CD14-positive monocyte (primary cell): ENCODE data around the gene MVP. TPM values are rescaled to one million over a fixed set of nuclear protein-coding genes. Genes with fewer than 3 reads are reported as not detected.

Experiments
- DNase-seq, 3 donors: peaks; one replicate each; pipeline ENCODE4 v3.0.0-alpha.2; 2011 to 2022
- H2AFZ ChIP-seq: 2 replicates; pipeline ENCODE4 v1.6.0; 2012; ENCODE audit warnings: mild to moderate bottlenecking, low read depth, low read length, inconsistent platforms; ENCODE audit not compliant: insufficient read depth, poor library complexity, severe bottlenecking
- H3K27ac ChIP-seq, 2 donors: 1 replicate in 1 of 2; 2 replicates in 1 of 2; pipeline ENCODE4 v1.5.1; 2012 to 2013; ENCODE audit warnings: low read length in 2 of 2, control low read depth in 1 of 2, inconsistent platforms in 1 of 2, low read depth in 1 of 2, mild to moderate bottlenecking in 1 of 2
- H3K27me3 ChIP-seq, 2 donors: one replicate each; pipeline versions ENCODE4 v1.6.0 to v1.6.1; 2011 to 2013; ENCODE audit warnings: low read length in 2 of 2; ENCODE audit not compliant: control insufficient read depth in 2 of 2, insufficient read depth in 2 of 2
- H3K36me3 ChIP-seq, 2 donors: replicated peaks in 1 of 2; 1 replicate in 1 of 2; 2 replicates in 1 of 2; pipeline versions ENCODE4 v1.5.1 to v1.6.1; 2012 to 2013; ENCODE audit warnings: low read length in 2 of 2, control low read depth in 1 of 2, inconsistent platforms in 1 of 2, mild to moderate bottlenecking in 1 of 2; ENCODE audit not compliant: insufficient read depth in 2 of 2, control insufficient read depth in 1 of 2
- H3K4me1 ChIP-seq, 2 donors: 1 replicate in 1 of 2; 2 replicates in 1 of 2; pipeline versions ENCODE4 v1.5.1 to v1.6.1; 2012 to 2013; ENCODE audit warnings: low read length in 2 of 2, control low read depth in 1 of 2, inconsistent platforms in 1 of 2, mild to moderate bottlenecking in 1 of 2, moderate library complexity in 1 of 2; ENCODE audit not compliant: insufficient read depth in 2 of 2, control insufficient read depth in 1 of 2
- H3K4me2 ChIP-seq: replicated peaks from 2 replicates; pipeline ENCODE3; 2012; ENCODE audit warnings: low read length, moderate library complexity, mild to moderate bottlenecking; ENCODE audit not compliant: poor library complexity, severe bottlenecking; ENCODE audit errors: extremely low read depth
- H3K4me3 ChIP-seq, 3 experiments: fragments of 200-600 bp in 1 of 3; sonication (generic) in 1 of 3; replicated peaks in 1 of 3; 1 replicate in 2 of 3; 2 replicates in 1 of 3; pipeline ENCODE4 v1.5.1; 2011 to 2013; ENCODE audit warnings: low read length in 3 of 3, mild to moderate bottlenecking in 3 of 3, control low read depth in 2 of 3, low read depth in 2 of 3, inconsistent platforms in 1 of 3, moderate library complexity in 1 of 3
- H3K79me2 ChIP-seq: 2 replicates; pipeline ENCODE4 v1.6.0; 2012; ENCODE audit warnings: mild to moderate bottlenecking, control low read depth, inconsistent platforms, low read length, moderate library complexity; ENCODE audit not compliant: insufficient read depth
- H3K9ac ChIP-seq: 2 replicates; pipeline ENCODE4 v1.6.0; 2017; ENCODE audit warnings: low read length, mild to moderate bottlenecking; ENCODE audit not compliant: insufficient read depth, poor library complexity, severe bottlenecking
- H3K9me3 ChIP-seq, 2 donors: replicated peaks in 1 of 2; 1 replicate in 1 of 2; 2 replicates in 1 of 2; pipeline versions ENCODE4 v1.5.1 to v1.6.1; 2012 to 2013; ENCODE audit warnings: low read length in 2 of 2, control low read depth in 1 of 2; ENCODE audit not compliant: control insufficient read depth in 1 of 2, insufficient read depth in 1 of 2
- H4K20me1 ChIP-seq: 2 replicates; pipeline ENCODE4 v1.6.0; 2012; ENCODE audit warnings: mild to moderate bottlenecking, low read length, control low read depth, moderate library complexity; ENCODE audit not compliant: insufficient read depth
- H3K27ac Mint-ChIP-seq, 7 donors: one replicate each; pipeline ENCODE4 v1.8.0; 2020; ENCODE audit warnings: mild to moderate bottlenecking in 7 of 7, mixed read lengths in 7 of 7, moderate library complexity in 6 of 7, inconsistent platforms in 2 of 7
- H3K27me3 Mint-ChIP-seq, 3 donors: one replicate each; pipeline ENCODE4 v1.8.0; 2021 to 2022; ENCODE audit warnings: low read depth in 3 of 3, mild to moderate bottlenecking in 3 of 3, mixed read lengths in 3 of 3, moderate library complexity in 3 of 3, inconsistent platforms in 1 of 3
- H3K36me3 Mint-ChIP-seq, 2 donors: one replicate each; pipeline ENCODE4 v1.8.0; 2020; ENCODE audit warnings: mixed read lengths in 2 of 2, inconsistent platforms in 1 of 2, mild to moderate bottlenecking in 1 of 2
- H3K4me1 Mint-ChIP-seq: one replicate; pipeline ENCODE4 v1.8.0; 2020; ENCODE audit warnings: mild to moderate bottlenecking, mixed read lengths
- H3K4me3 Mint-ChIP-seq, 2 donors: one replicate each; pipeline ENCODE4 v1.8.0; 2020; ENCODE audit warnings: mild to moderate bottlenecking in 2 of 2, mixed read lengths in 2 of 2, moderate library complexity in 1 of 2
- H3K9me3 Mint-ChIP-seq, 7 donors: one replicate each; pipeline ENCODE4 v1.8.0; 2020 to 2022; ENCODE audit warnings: mixed read lengths in 7 of 7, mild to moderate bottlenecking in 6 of 7, moderate library complexity in 6 of 7, inconsistent platforms in 2 of 7
- CTCF ChIP-seq: fragments of 200-600 bp; IDR thresholded peaks from one replicate; pipeline ENCODE4 v1.8.0; 2022; ENCODE audit warnings: antibody characterized with exemption, mild to moderate bottlenecking
- WGBS: methylation state at CpG from one replicate; pipeline ENCODE4 v1.1.5; 2013; ENCODE audit warnings: missing lambda C conversion rate; ENCODE audit not compliant: insufficient coverage; 5-methylcytosine and 5-hydroxymethylcytosine counted together
- intact Hi-C, 2 donors: fragments of 100-400 bp; cut with micrococcal nuclease; formaldehyde crosslinking; loops; one replicate each; pipeline versions ENCODE4 v1.15.0 to v1.15.1; 2023
- polyA plus RNA-seq, 3 donors: library from polyadenylated mRNA; depleted of rRNA in 1 of 3; unstranded in 2 of 3; stranded (reverse) in 1 of 3; fragments of 300-500 nt in 2 of 3; fragments of >200 nt in 1 of 3; fragmentation: Illumina TruSeq in 2 of 3; gene quantifications; 1 replicate in 2 of 3; 2 replicates in 1 of 3; pipeline ENCODE4 v1.2.3, GENCODE V29; 2012 to 2021

Gene MVP
- polyA plus RNA-seq, 3 donors: 146 to 274 (median 185) TPM

- Mint-ChIP-seq H3K27ac (peak overlapping the region in 2 of 7 donors; percentile 14 to 25), H3K36me3 (peaks cover 33 to 40% of the 10 kb centered on the region in 2 donors)
- no peak for TF ChIP-seq CTCF
These were observed 38.0 kb downstream of the MVP start for GRCh38 chr16:29858149-29858849.

GRCh38 chr16:29858974-29859373 lies 38.7 kb downstream of the MVP start:
- peaks cover 13 to 24% of the 10 kb centered on the region in 2 donors for H3K4me1 ChIP-seq
- no peak overlapping the region for H3K27ac ChIP-seq
- Mint-ChIP-seq H3K4me3 (no peak overlapping the region), H3K36me3 (peaks cover 33 to 40% of the 10 kb centered on the region in 2 donors), H3K27ac (peak overlapping the region in 1 of 7 donors; percentile 66), H3K4me1 (peaks cover 23% of the 10 kb centered on the region), H3K27me3 (peaks cover 0 to 3% (median 2%) of the 10 kb centered on the region in 3 donors), H3K9me3 (peaks cover 0 to 2% (median 0%) of the 10 kb centered on the region in 7 donors)
- peaks cover 23% of the 10 kb centered on the region for H4K20me1 ChIP-seq
- no peak overlapping the region for H3K4me2 ChIP-seq
- H3K4me3 ChIP-seq: no peak overlapping the region
- WGBS: 95% methylated on average over 17 of the region's 19 CpGs
- no peaks in the 10 kb centered on the region for H3K27me3 ChIP-seq
- no peak overlapping the region for H3K9ac ChIP-seq
- no peak overlapping the region for H2AFZ ChIP-seq
- no peak for DNase-seq
- H3K79me2 ChIP-seq: peaks cover 23% of the 10 kb centered on the region
- no peaks in the 10 kb centered on the region for H3K9me3 ChIP-seq
- intact Hi-C loops: no loop called here
- no peak for TF ChIP-seq CTCF
- H3K36me3 ChIP-seq: peaks cover 30 to 34% of the 10 kb centered on the region in 2 donors

More at GRCh38 chr16:29858149-29858849, 38.0 kb downstream of the MVP start:
- Histone ChIP-seq H3K36me3 (peaks cover 30 to 34% of the 10 kb centered on the region in 2 donors), H3K9me3 (no peaks in the 10 kb centered on the region), H3K4me3 (no peak overlapping the region), H3K27me3 (no peaks in the 10 kb centered on the region), H3K9ac (no peak overlapping the region), H3K4me1 (peaks cover 9 to 19% of the 10 kb centered on the region in 2 donors), H2AFZ (no peak overlapping the region), H3K79me2 (peaks cover 23% of the 10 kb centered on the region), H3K27ac (no peak overlapping the region), H3K4me2 (no peak overlapping the region), H4K20me1 (peaks cover 23% of the 10 kb centered on the region)
- Mint-ChIP-seq H3K4me1 (peaks cover 19% of the 10 kb centered on the region), H3K4me3 (no peak overlapping the region), H3K9me3 (peaks cover 0 to 2% (median 0%) of the 10 kb centered on the region in 7 donors), H3K27me3 (peaks cover 0 to 3% (median 2%) of the 10 kb centered on the region in 3 donors)
- no peak for DNase-seq
- intact Hi-C loops: no loop called here
- 83% methylated on average over 1 of the region's 10 CpGs for WGBS
